Trophoblast cell (in vitro differentiated cells and primary cell): Measurements from ENCODE around the gene SLC12A8.

Experiments
- DNase-seq, 2 donors: peaks; one replicate each; pipeline ENCODE4 v3.0.0-alpha.2; 2016
- H2AFZ ChIP-seq: 2 replicates; pipeline ENCODE4 v1.6.1; 2013; ENCODE audit warnings: low read length, moderate library complexity, mild to moderate bottlenecking; ENCODE audit not compliant: insufficient read depth, poor library complexity
- H2AK5ac ChIP-seq: 2 replicates; pipeline ENCODE4 v1.6.1; 2013; ENCODE audit warnings: mild to moderate bottlenecking, low read length
- H2BK120ac ChIP-seq: 2 replicates; pipeline ENCODE4 v1.6.1; 2013; ENCODE audit warnings: low read length, mild to moderate bottlenecking, moderate library complexity; ENCODE audit not compliant: insufficient read depth, poor library complexity
- H2BK12ac ChIP-seq: 2 replicates; pipeline ENCODE4 v1.6.1; 2013; ENCODE audit warnings: mild to moderate bottlenecking, low read length, moderate library complexity
- H2BK5ac ChIP-seq: 2 replicates; pipeline ENCODE4 v1.6.1; 2013; ENCODE audit warnings: low read length, low read depth, moderate library complexity, mild to moderate bottlenecking; ENCODE audit not compliant: poor library complexity
- H3K14ac ChIP-seq: 2 replicates; pipeline ENCODE4 v1.6.1; 2013; ENCODE audit warnings: mild to moderate bottlenecking, low read length
- H3K18ac ChIP-seq: 2 replicates; pipeline ENCODE4 v1.6.1; 2013; ENCODE audit warnings: mild to moderate bottlenecking, low read length
- H3K23ac ChIP-seq: 2 replicates; pipeline ENCODE4 v1.6.1; 2013; ENCODE audit warnings: low read length
- H3K27ac ChIP-seq: 2 replicates; pipeline ENCODE4 v1.5.1; 2013; ENCODE audit warnings: low read depth, mild to moderate bottlenecking, inconsistent platforms, low read length, moderate library complexity
- H3K27me3 ChIP-seq: 2 replicates; pipeline ENCODE4 v1.6.1; 2013; ENCODE audit warnings: inconsistent platforms, mild to moderate bottlenecking, low read length, moderate library complexity; ENCODE audit not compliant: insufficient read depth
- H3K36me3 ChIP-seq, 2 experiments: 1 replicate in 1 of 2; 2 replicates in 1 of 2; pipeline ENCODE4 v1.6.1; 2013; ENCODE audit warnings: low read length in 2 of 2, mild to moderate bottlenecking in 2 of 2, moderate library complexity in 1 of 2; ENCODE audit not compliant: insufficient read depth in 2 of 2, control insufficient read depth in 1 of 2
- H3K4ac ChIP-seq: 2 replicates; pipeline ENCODE4 v1.6.1; 2013; ENCODE audit warnings: low read depth, mild to moderate bottlenecking, low read length, moderate library complexity
- H3K4me1 ChIP-seq, 2 experiments: 1 replicate in 1 of 2; 2 replicates in 1 of 2; pipeline ENCODE4 v1.6.1; 2013; ENCODE audit warnings: low read length in 2 of 2, mild to moderate bottlenecking in 2 of 2, moderate library complexity in 1 of 2; ENCODE audit not compliant: insufficient read depth in 2 of 2, control insufficient read depth in 1 of 2
- H3K4me2 ChIP-seq: 2 replicates; pipeline ENCODE4 v1.6.1; 2013; ENCODE audit warnings: inconsistent platforms, mild to moderate bottlenecking, low read length, moderate library complexity
- H3K4me3 ChIP-seq: 2 replicates; pipeline ENCODE4 v1.5.1; 2013; ENCODE audit warnings: mild to moderate bottlenecking, low read depth, low read length, inconsistent platforms
- H3K79me1 ChIP-seq: one replicate; pipeline ENCODE4 v1.6.1; 2013; ENCODE audit warnings: low read length
- H3K79me2 ChIP-seq: 2 replicates; pipeline ENCODE4 v1.6.1; 2013; ENCODE audit warnings: low read length, mild to moderate bottlenecking; ENCODE audit not compliant: control insufficient read depth, insufficient read depth, poor library complexity
- H3K9ac ChIP-seq: 2 replicates; pipeline ENCODE4 v1.6.1; 2013; ENCODE audit warnings: mild to moderate bottlenecking, low read length
- H3K9me3 ChIP-seq: 2 replicates; pipeline ENCODE4 v1.6.1; 2013; ENCODE audit warnings: low read depth, mild to moderate bottlenecking, control low read depth, inconsistent platforms, low read length; ENCODE audit not compliant: insufficient read depth
- H4K12ac ChIP-seq: 2 replicates; pipeline ENCODE4 v1.6.1; 2013; ENCODE audit warnings: low read depth, mild to moderate bottlenecking, low read length, moderate library complexity
- H4K8ac ChIP-seq: 2 replicates; pipeline ENCODE4 v1.6.1; 2013; ENCODE audit warnings: low read depth, mild to moderate bottlenecking, low read length, moderate library complexity
- H4K91ac ChIP-seq: one replicate; pipeline ENCODE4 v1.6.1; 2013; ENCODE audit warnings: low read depth, mild to moderate bottlenecking, low read length, moderate library complexity
- WGBS: extraction: QIAGEN DNeasy Blood & Tissue Kit; methylation state at CpG from one replicate; pipeline ENCODE4 v1.1.7; 2013; ENCODE audit warnings: missing lambda C conversion rate; ENCODE audit not compliant: insufficient read length, insufficient coverage; ENCODE audit errors: extremely low coverage; 5-methylcytosine and 5-hydroxymethylcytosine counted together

SLC12A8 gene

DNA sequence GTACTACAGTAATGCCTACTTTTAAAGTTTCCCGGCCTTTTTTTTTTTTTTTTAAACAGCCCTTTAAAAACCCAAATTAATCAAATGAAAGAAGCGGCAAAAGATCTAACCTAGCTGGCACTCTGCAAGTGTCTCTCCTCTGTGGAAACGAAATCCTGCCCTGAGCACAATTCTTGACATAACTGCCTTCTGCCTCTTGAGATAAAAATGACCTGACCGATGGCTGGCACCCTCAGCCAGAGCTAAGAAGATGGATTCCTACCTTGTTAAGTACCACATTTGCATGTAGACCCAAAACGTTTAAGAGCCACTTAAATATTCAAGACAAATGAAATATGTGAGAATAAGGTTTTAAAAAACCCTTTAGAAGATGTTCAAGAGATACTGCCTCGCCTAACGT lies 16.6 kb upstream of the SLC12A8 start:
- H3K27me3 ChIP-seq = no peaks in the 10 kb centered on the region
- no peak overlapping the region for H3K9ac ChIP-seq
- H2AFZ ChIP-seq = no peak overlapping the region
- no CpG with 5 or more reads among the region's 7 CpGs for WGBS
- no peak overlapping the region for H2AK5ac ChIP-seq
- no peak overlapping the region for H2BK120ac ChIP-seq
- H3K4me3 ChIP-seq = no peak overlapping the region
- no peak overlapping the region for H2BK5ac ChIP-seq
- H3K79me2 ChIP-seq = no peaks in the 10 kb centered on the region
- H3K4me2 ChIP-seq = no peak overlapping the region
- H3K18ac ChIP-seq = no peak overlapping the region
- H3K4ac ChIP-seq = no peak overlapping the region
- H4K8ac ChIP-seq = no peak overlapping the region
- no peak overlapping the region for H2BK12ac ChIP-seq
- H3K27ac ChIP-seq = no peak overlapping the region
- no peak overlapping the region for H3K23ac ChIP-seq
- H3K4me1 ChIP-seq = peaks cover 0 to 2% of the 10 kb centered on the region in 2 experiments
- H3K79me1 ChIP-seq = no peaks in the 10 kb centered on the region
- no peaks in the 10 kb centered on the region for H3K9me3 ChIP-seq
- H3K36me3 ChIP-seq = peaks cover 0 to 5% of the 10 kb centered on the region in 2 experiments
- no peak overlapping the region for H4K91ac ChIP-seq
- H3K14ac ChIP-seq = no peak overlapping the region
- no peak overlapping the region for H4K12ac ChIP-seq
- DNase-seq = peak; percentile 50 to 79

DNA sequence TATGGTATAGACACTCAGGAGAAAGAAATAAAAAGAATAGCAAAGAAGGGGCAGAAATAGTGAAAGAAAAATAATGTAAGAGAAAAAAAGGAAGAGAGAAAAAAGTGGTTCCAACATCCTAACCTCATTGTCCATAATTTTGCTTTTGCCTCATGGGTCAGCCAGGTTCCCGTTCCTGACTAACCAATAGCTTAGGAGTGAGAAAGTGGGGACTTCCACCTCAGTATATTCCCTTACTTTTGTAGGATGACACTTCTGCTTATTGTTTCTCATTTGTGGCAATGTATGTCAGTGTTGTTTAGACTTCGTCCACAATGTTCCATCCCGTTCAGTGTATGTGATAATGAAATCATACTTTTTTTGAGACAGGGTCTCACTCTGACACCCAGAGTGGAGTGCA lies 9.3 kb upstream of the SLC12A8 start:
- no peak overlapping the region for H2AK5ac ChIP-seq
- no peak overlapping the region for H3K4me2 ChIP-seq
- no peak overlapping the region for H2BK120ac ChIP-seq
- no peak overlapping the region for H3K4ac ChIP-seq
- H3K4me1 ChIP-seq = peaks cover 5 to 8% of the 10 kb centered on the region in 2 experiments
- H4K8ac ChIP-seq = no peak overlapping the region
- no peak overlapping the region for H3K27ac ChIP-seq
- DNase-seq = no peak
- H3K4me3 ChIP-seq = no peak overlapping the region
- H4K91ac ChIP-seq = no peak overlapping the region
- H3K9me3 ChIP-seq = no peaks in the 10 kb centered on the region
- no peaks in the 10 kb centered on the region for H3K36me3 ChIP-seq
- no CpG with 5 or more reads among the region's 3 CpGs for WGBS
- H3K27me3 ChIP-seq = no peaks in the 10 kb centered on the region
- H2BK12ac ChIP-seq = no peak overlapping the region
- H3K23ac ChIP-seq = no peak overlapping the region
- H3K18ac ChIP-seq = no peak overlapping the region
- H3K9ac ChIP-seq = no peak overlapping the region
- no peak overlapping the region for H3K14ac ChIP-seq
- no peaks in the 10 kb centered on the region for H3K79me2 ChIP-seq
- H3K79me1 ChIP-seq = no peaks in the 10 kb centered on the region
- no peak overlapping the region for H2BK5ac ChIP-seq
- no peak overlapping the region for H2AFZ ChIP-seq
- H4K12ac ChIP-seq = no peak overlapping the region

DNA sequence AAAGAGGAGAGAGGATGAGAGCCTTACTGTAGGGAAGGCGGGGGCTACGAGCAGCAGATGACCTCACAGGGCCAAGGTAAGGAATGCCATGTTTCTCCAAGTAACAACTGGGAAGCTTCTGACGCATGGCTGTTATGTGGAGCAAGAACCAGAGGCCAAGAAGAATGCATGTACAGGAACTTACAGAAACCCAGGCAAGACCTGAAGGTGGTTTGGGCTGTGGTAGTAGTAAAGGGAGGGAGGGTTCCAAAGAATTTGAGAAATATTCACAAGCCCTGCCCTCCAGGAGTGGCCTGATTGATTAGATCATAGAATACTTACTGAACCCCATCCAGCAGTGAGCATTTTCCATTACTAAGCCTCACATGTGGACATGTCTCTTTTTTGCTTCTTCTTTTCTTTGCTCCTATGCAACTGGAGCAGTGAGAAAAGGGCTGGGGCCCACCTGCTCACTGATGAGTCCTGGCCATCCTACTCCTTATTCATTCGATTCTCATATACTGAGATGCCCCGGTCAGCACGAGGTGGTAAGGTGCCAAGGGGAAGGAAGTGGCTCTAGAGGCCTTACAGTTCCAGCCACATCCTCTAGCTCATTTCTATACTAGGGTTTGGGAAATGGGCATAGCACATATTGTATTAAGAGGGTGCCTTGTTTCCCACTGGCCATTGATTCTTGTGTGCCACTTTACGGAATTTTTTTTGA lies 8.3 kb upstream of the SLC12A8 start:
- no peak overlapping the region for H2AK5ac ChIP-seq
- H3K4me1 ChIP-seq = peaks cover 5 to 8% of the 10 kb centered on the region in 2 experiments
- H2BK12ac ChIP-seq = no peak overlapping the region
- H3K79me1 ChIP-seq = no peaks in the 10 kb centered on the region
- no peak overlapping the region for H3K4ac ChIP-seq
- no peak overlapping the region for H3K23ac ChIP-seq
- no peak overlapping the region for H4K91ac ChIP-seq
- H3K27me3 ChIP-seq = no peaks in the 10 kb centered on the region
- DNase-seq = peak; percentile 41 to 64
- no peak overlapping the region for H3K4me3 ChIP-seq
- H3K9me3 ChIP-seq = no peaks in the 10 kb centered on the region
- H3K9ac ChIP-seq = no peak overlapping the region
- no peak overlapping the region for H3K14ac ChIP-seq
- H3K18ac ChIP-seq = no peak overlapping the region
- no peak overlapping the region for H2BK5ac ChIP-seq
- no peaks in the 10 kb centered on the region for H3K36me3 ChIP-seq
- no CpG with 5 or more reads among the region's 7 CpGs for WGBS
- H4K12ac ChIP-seq = no peak overlapping the region
- no peak overlapping the region for H3K27ac ChIP-seq
- H2BK120ac ChIP-seq = no peak overlapping the region
- H3K79me2 ChIP-seq = no peaks in the 10 kb centered on the region
- H2AFZ ChIP-seq = no peak overlapping the region
- H4K8ac ChIP-seq = no peak overlapping the region
- no peak overlapping the region for H3K4me2 ChIP-seq

DNA sequence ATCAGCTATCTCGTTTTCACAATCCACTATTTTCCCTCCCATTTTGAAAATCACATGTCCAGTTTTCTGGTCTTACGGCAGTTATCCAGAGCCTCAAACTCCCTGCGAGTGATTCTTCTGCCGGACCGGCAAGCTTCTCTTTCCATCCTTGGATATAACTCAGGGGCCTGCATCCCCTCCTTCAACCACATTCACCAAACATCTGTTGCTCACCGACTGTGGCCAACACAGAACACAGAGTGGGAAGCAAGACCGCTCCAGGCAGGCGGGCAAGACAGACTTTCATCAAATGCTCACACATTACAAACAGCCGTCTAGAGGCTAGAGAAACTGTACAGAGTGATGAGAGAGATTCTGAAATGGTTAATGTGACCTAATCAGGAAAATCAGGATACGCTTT lies 7.6 kb upstream of the SLC12A8 start:
- WGBS = no CpG with 5 or more reads among the region's 10 CpGs

More for the DNA sequence above, 7.6 kb upstream of the SLC12A8 start:
- Histone ChIP-seq H3K23ac (no peak overlapping the region), H2BK120ac (no peak overlapping the region), H3K18ac (no peak overlapping the region), H4K91ac (no peak overlapping the region), H4K8ac (no peak overlapping the region), H3K14ac (no peak overlapping the region), H2BK5ac (no peak overlapping the region), H3K4me2 (no peak overlapping the region), H3K27me3 (no peaks in the 10 kb centered on the region), H2AK5ac (no peak overlapping the region), H3K36me3 (no peaks in the 10 kb centered on the region), H3K4me3 (no peak overlapping the region), H2AFZ (no peak overlapping the region), H2BK12ac (no peak overlapping the region), H3K4me1 (peaks cover 5 to 8% of the 10 kb centered on the region in 2 experiments), H3K9me3 (no peaks in the 10 kb centered on the region), H3K79me1 (no peaks in the 10 kb centered on the region), H3K79me2 (no peaks in the 10 kb centered on the region), H3K4ac (no peak overlapping the region), H3K27ac (no peak overlapping the region), H4K12ac (no peak overlapping the region), H3K9ac (no peak overlapping the region)
- DNase-seq = no peak
